Panc1 (cell line): ENCODE measurements around the gene CCDC80. TPM values are rescaled to one million over a fixed set of nuclear protein-coding genes. Genes with fewer than 3 reads are reported as not detected.

Experiments used
- ATAC-seq: fragments of 200-7000 bp; cut with Tn5 transposase; 2 replicates; pipeline ENCODE4 v1.9.1; 2020; ENCODE audit warnings: mild to moderate bottlenecking, moderate library complexity
- Bru-seq: library from RNA; stranded (reverse); fragments of 400-500 nt; gene quantifications from one replicate; lab custom pipeline; 2021; lab: Mats Ljungman, UMichigan
- BruChase-seq, 2 experiments: library from RNA; stranded (reverse); fragments of 400-500 nt; gene quantifications; one replicate each; lab custom pipeline; 2021; lab: Mats Ljungman, UMichigan
- BruUV-seq: library from RNA; stranded (reverse); fragments of 400-500 nt; replicated peaks from 2 replicates; lab custom pipeline; 2021; lab: Mats Ljungman, UMichigan
- CTCF ChIA-PET: fragments of 300-600 bp; sonication (Branson Sonifier 250); formaldehyde crosslinking; loops from one replicate; lab custom pipeline; 2022; ENCODE audit warnings: antibody characterized with exemption; lab: Charles Lee
- POLR2A ChIA-PET: fragments of 300-600 bp; sonication (Branson Sonifier 250); formaldehyde crosslinking; loops from one replicate; lab custom pipeline; 2022; ENCODE audit warnings: antibody characterized with exemption; lab: Charles Lee
- DNase-seq: peaks from one replicate; pipeline ENCODE4 v3.0.0-alpha.2; 2010; ENCODE audit warnings: low read depth, low spot score
- H3K27ac ChIP-seq: 2 replicates; pipeline ENCODE4 v1.5.1; 2011; ENCODE audit warnings: mild to moderate bottlenecking, low read length, inconsistent platforms
- H3K27me3 ChIP-seq: fragments of 200-500 bp; sonication (Bioruptor generic); 2 replicates; pipeline ENCODE4 v1.6.0; 2014; ENCODE audit warnings: low read length, inconsistent platforms; ENCODE audit not compliant: control insufficient read depth, insufficient read depth
- H3K36me3 ChIP-seq: fragments of 200-500 bp; sonication (Bioruptor generic); 2 replicates; pipeline ENCODE4 v1.5.1; 2014; ENCODE audit warnings: inconsistent platforms, mild to moderate bottlenecking, low read length, moderate library complexity; ENCODE audit not compliant: control insufficient read depth, insufficient read depth
- H3K4me1 ChIP-seq: 2 replicates; pipeline ENCODE4 v1.5.1; 2011; ENCODE audit warnings: inconsistent platforms, mild to moderate bottlenecking, low read length, moderate library complexity; ENCODE audit not compliant: control insufficient read depth, insufficient read depth
- H3K4me3 ChIP-seq, 2 experiments: 2 replicates each; pipeline ENCODE4 v1.5.1; 2011 to 2012; ENCODE audit warnings: low read depth in 2 of 2, low read length in 2 of 2, mild to moderate bottlenecking in 2 of 2, inconsistent platforms in 1 of 2, moderate library complexity in 1 of 2
- H3K9me3 ChIP-seq: fragments of 200-500 bp; sonication (Bioruptor generic); 2 replicates; pipeline ENCODE4 v1.5.1; 2014; ENCODE audit warnings: low read depth, mild to moderate bottlenecking, inconsistent platforms, low read length, moderate library complexity; ENCODE audit not compliant: control insufficient read depth, insufficient read depth
- CTCF ChIP-seq: fragments of 450-650 bp; IDR thresholded peaks from 2 replicates; pipeline ENCODE4 v1.5.1; 2017; ENCODE audit warnings: mild to moderate bottlenecking
- POLR2AphosphoS5 ChIP-seq: IDR thresholded peaks from 2 replicates; pipeline ENCODE4 v1.6.1; 2012; ENCODE audit warnings: mild to moderate bottlenecking, low read depth, low read length, moderate library complexity
- REST ChIP-seq, 2 experiments: IDR thresholded peaks; 2 replicates each; pipeline ENCODE4 v1.6.1; 2011 to 2012; ENCODE audit warnings: low read depth in 2 of 2, control low read depth in 1 of 2, low read length in 1 of 2, mild to moderate bottlenecking in 1 of 2, moderate library complexity in 1 of 2; ENCODE audit not compliant: insufficient read depth in 1 of 2
- SIN3A ChIP-seq: IDR thresholded peaks from 2 replicates; pipeline ENCODE4 v1.6.1; 2012; ENCODE audit warnings: low read depth, mild to moderate bottlenecking, low read length, moderate library complexity, borderline replicate concordance; ENCODE audit not compliant: insufficient read depth
- TCF7L2 ChIP-seq: IDR thresholded peaks from 2 replicates; pipeline ENCODE4 v1.6.1; 2011; ENCODE audit warnings: mild to moderate bottlenecking, low read depth, low read length, inconsistent platforms
- in situ Hi-C: cut with HindIII; loops from 2 replicates; pipeline ENCODE4 v1.10.0; 2016; ENCODE audit warnings: low sequenced_read_pairs, low pct_unique_long_range_greater_than_20kb
- intact Hi-C: fragments of 100-400 bp; cut with micrococcal nuclease; formaldehyde crosslinking; loops from one replicate; pipeline ENCODE4 v1.10.0; 2022; ENCODE audit not compliant: unreplicated experiment
- long read RNA-seq: library from polyadenylated mRNA; unstranded; transcript quantifications from one replicate; pipeline ENCODE4 v2.0.0, GENCODE V29; 2021; ENCODE audit not compliant: unreplicated experiment
- polyA plus RNA-seq: library from polyadenylated mRNA; unstranded; fragments of >200 nt; gene quantifications from one replicate; pipeline ENCODE4 v1.2.1, GENCODE V29; 2012; ENCODE audit warnings: missing spikeins; ENCODE audit not compliant: insufficient read length
- total RNA-seq: library from RNA; stranded (reverse); gene quantifications from one replicate; pipeline ENCODE4 v1.2.1, GENCODE V29; 2021; ENCODE audit not compliant: unreplicated experiment

The CCDC80 gene
- total RNA-seq, result 0.64 TPM
- polyA plus RNA-seq, result 0.11 TPM
- Bru-seq, nascent RNA, result percentile 12 among the genes with signal in this experiment
- percentile 10 among the genes with signal in this experiment for BruChase-seq, experiment 1, labeled RNA remaining after a 2-hour chase
- BruChase-seq, experiment 2, labeled RNA remaining after a 6-hour chase, result percentile 10 among the genes with signal in this experiment
- long read RNA-seq, result 0 reads

GRCh38 chr3:112640930-112641801 lies at the start of gene CCDC80:
TSS of gene CCDC80 (minus strand) at chr3:112641143. CDS start at chr3:112639905, 1,238 bp downstream.
- ATAC-seq (peak; percentile 36; the same call in 1 of the 2 replicates), DNase-seq (no peak)
- peak within 1 kb of the TSS; percentile 32 to 45; a peak in 3 of 4 replicates for H3K4me3 ChIP-seq
- in situ Hi-C loops (loop anchor here (25.0 kb wide), 1 partner anchor 346 kb away; the partner anchor contains the start of genes CD200R1 and GTPBP8), intact Hi-C loops (no loop called here)
- no peaks in the 10 kb centered on the region for H3K36me3 ChIP-seq
- no peaks in the 10 kb centered on the region for H3K9me3 ChIP-seq
- H3K4me1 ChIP-seq, result peaks cover 10% of the 10 kb centered on the region; the same call in 1 of the 2 replicates
- H3K27me3 ChIP-seq, result peaks cover 17% of the 10 kb centered on the region
- POLR2A ChIA-PET, result interaction anchor here (0.6 kb wide), 1 partner anchor 106 kb away, joined by 3 read pairs; no protein-coding TSS in a partner anchor
- TF ChIP-seq POLR2AphosphoS5 (peak; percentile 20; the same call in 1 of the 2 replicates), TCF7L2 (no peak)
- H3K27ac ChIP-seq, result no peak within 1 kb of the TSS
- no TSS peak for BruUV-seq
- CTCF ChIA-PET, result no interaction called here

GRCh38 chr3:112689989-112690388 lies 49.0 kb upstream of the CCDC80 start:
- DNase-seq, result no peak

More at GRCh38 chr3:112689989-112690388, 49.0 kb upstream of the CCDC80 start:
- no peaks in the 10 kb centered on the region for H3K4me1 ChIP-seq
- H3K4me3 ChIP-seq, result no peak overlapping the region
- TF ChIP-seq REST (IDR thresholded peaks at IDR 0.05; ENCODE audit: insufficient read depth in 1 of 2, low read depth in 2 of 2, low read length in 1 of 2) (no peak), SIN3A (no peak), TCF7L2 (no peak), POLR2AphosphoS5 (no peak), CTCF (no peak)
- in situ Hi-C loops, result no loop called here
- ChIA-PET POLR2A (no interaction called here), CTCF (no interaction called here)
- no peak overlapping the region for H3K27ac ChIP-seq
- intact Hi-C loops, result no loop called here
- no peaks in the 10 kb centered on the region for H3K27me3 ChIP-seq
- H3K9me3 ChIP-seq, result no peaks in the 10 kb centered on the region
- H3K36me3 ChIP-seq, result no peaks in the 10 kb centered on the region
- no TSS peak for BruUV-seq
- ATAC-seq, result no peak
